GM23338 (cell line): ENCODE results near the gene BUB1B. TPM values are rescaled to one million over a fixed set of nuclear protein-coding genes. Genes with fewer than 3 reads are reported as not detected.

Source experiments
- JUNB ChIP-seq: IDR thresholded peaks from one replicate; pipeline ENCODE4 v1.6.1; 2016; ENCODE audit warnings: antibody characterized with exemption; ENCODE audit not compliant: unreplicated experiment
- STAT1 ChIP-seq: IDR thresholded peaks from one replicate; pipeline ENCODE4 v1.6.1; 2016; ENCODE audit warnings: antibody characterized with exemption; ENCODE audit not compliant: unreplicated experiment
- ZNF114 ChIP-seq: fragments of 250-450 bp; sonication (Bioruptor Pico); IDR thresholded peaks from 2 replicates; pipeline ENCODE4 v1.5.0; 2020; ENCODE audit warnings: mild to moderate bottlenecking, moderate library complexity
- polyA plus RNA-seq: library from polyadenylated mRNA; unstranded; fragments of >200 nt; fragmentation: Nextera tagmentation; extraction: Ambion mirVana; gene quantifications from 2 replicates; pipeline ENCODE4 v1.2.1, GENCODE V29; 2016
- total RNA-seq: library from RNA; depleted of rRNA; stranded (reverse); fragments of >200 nt; shearing (Covaris generic); gene quantifications from 2 replicates; pipeline ENCODE4 v1.2.3, GENCODE V29; 2014
- TF ChIP-seq, protein P1 (sequence below): fragments of 250-450 bp; sonication (Bioruptor Pico); IDR thresholded peaks from 2 replicates; pipeline ENCODE4 v1.5.0; 2020; ENCODE audit warnings: mild to moderate bottlenecking, moderate library complexity
- TF ChIP-seq, protein P2 (sequence below): IDR thresholded peaks from one replicate; pipeline ENCODE4 v1.6.1; 2018; ENCODE audit warnings: antibody characterized with exemption; ENCODE audit not compliant: unreplicated experiment

The BUB1B gene
- total and polyA plus RNA-seq, 2 experiments from 2014 or later = 77.7 to 160 TPM

- TF ChIP-seq, protein P1, sequence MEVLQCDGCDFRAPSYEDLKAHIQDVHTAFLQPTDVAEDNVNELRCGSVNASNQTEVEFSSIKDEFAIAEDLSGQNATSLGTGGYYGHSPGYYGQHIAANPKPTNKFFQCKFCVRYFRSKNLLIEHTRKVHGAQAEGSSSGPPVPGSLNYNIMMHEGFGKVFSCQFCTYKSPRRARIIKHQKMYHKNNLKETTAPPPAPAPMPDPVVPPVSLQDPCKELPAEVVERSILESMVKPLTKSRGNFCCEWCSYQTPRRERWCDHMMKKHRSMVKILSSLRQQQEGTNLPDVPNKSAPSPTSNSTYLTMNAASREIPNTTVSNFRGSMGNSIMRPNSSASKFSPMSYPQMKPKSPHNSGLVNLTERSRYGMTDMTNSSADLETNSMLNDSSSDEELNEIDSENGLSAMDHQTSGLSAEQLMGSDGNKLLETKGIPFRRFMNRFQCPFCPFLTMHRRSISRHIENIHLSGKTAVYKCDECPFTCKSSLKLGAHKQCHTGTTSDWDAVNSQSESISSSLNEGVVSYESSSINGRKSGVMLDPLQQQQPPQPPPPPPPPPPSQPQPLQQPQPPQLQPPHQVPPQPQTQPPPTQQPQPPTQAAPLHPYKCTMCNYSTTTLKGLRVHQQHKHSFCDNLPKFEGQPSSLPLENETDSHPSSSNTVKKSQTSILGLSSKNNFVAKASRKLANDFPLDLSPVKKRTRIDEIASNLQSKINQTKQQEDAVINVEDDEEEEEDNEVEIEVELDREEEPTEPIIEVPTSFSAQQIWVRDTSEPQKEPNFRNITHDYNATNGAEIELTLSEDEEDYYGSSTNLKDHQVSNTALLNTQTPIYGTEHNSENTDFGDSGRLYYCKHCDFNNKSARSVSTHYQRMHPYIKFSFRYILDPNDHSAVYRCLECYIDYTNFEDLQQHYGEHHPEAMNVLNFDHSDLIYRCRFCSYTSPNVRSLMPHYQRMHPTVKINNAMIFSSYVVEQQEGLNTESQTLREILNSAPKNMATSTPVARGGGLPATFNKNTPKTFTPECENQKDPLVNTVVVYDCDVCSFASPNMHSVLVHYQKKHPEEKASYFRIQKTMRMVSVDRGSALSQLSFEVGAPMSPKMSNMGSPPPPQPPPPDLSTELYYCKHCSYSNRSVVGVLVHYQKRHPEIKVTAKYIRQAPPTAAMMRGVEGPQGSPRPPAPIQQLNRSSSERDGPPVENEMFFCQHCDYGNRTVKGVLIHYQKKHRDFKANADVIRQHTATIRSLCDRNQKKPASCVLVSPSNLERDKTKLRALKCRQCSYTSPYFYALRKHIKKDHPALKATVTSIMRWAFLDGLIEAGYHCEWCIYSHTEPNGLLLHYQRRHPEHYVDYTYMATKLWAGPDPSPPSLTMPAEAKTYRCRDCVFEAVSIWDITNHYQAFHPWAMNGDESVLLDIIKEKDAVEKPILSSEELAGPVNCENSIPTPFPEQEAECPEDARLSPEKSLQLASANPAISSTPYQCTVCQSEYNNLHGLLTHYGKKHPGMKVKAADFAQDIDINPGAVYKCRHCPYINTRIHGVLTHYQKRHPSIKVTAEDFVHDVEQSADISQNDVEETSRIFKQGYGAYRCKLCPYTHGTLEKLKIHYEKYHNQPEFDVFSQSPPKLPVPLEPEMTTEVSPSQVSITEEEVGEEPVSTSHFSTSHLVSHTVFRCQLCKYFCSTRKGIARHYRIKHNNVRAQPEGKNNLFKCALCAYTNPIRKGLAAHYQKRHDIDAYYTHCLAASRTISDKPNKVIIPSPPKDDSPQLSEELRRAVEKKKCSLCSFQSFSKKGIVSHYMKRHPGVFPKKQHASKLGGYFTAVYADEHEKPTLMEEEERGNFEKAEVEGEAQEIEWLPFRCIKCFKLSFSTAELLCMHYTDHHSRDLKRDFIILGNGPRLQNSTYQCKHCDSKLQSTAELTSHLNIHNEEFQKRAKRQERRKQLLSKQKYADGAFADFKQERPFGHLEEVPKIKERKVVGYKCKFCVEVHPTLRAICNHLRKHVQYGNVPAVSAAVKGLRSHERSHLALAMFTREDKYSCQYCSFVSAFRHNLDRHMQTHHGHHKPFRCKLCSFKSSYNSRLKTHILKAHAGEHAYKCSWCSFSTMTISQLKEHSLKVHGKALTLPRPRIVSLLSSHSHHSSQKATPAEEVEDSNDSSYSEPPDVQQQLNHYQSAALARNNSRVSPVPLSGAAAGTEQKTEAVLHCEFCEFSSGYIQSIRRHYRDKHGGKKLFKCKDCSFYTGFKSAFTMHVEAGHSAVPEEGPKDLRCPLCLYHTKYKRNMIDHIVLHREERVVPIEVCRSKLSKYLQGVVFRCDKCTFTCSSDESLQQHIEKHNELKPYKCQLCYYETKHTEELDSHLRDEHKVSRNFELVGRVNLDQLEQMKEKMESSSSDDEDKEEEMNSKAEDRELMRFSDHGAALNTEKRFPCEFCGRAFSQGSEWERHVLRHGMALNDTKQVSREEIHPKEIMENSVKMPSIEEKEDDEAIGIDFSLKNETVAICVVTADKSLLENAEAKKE (CRISPR knock-in tag) = no peak
- TF ChIP-seq JUNB (no peak), STAT1 (no peak), ZNF114 (CRISPR knock-in tag) (no peak)
- TF ChIP-seq, protein P2, sequence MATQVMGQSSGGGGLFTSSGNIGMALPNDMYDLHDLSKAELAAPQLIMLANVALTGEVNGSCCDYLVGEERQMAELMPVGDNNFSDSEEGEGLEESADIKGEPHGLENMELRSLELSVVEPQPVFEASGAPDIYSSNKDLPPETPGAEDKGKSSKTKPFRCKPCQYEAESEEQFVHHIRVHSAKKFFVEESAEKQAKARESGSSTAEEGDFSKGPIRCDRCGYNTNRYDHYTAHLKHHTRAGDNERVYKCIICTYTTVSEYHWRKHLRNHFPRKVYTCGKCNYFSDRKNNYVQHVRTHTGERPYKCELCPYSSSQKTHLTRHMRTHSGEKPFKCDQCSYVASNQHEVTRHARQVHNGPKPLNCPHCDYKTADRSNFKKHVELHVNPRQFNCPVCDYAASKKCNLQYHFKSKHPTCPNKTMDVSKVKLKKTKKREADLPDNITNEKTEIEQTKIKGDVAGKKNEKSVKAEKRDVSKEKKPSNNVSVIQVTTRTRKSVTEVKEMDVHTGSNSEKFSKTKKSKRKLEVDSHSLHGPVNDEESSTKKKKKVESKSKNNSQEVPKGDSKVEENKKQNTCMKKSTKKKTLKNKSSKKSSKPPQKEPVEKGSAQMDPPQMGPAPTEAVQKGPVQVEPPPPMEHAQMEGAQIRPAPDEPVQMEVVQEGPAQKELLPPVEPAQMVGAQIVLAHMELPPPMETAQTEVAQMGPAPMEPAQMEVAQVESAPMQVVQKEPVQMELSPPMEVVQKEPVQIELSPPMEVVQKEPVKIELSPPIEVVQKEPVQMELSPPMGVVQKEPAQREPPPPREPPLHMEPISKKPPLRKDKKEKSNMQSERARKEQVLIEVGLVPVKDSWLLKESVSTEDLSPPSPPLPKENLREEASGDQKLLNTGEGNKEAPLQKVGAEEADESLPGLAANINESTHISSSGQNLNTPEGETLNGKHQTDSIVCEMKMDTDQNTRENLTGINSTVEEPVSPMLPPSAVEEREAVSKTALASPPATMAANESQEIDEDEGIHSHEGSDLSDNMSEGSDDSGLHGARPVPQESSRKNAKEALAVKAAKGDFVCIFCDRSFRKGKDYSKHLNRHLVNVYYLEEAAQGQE = no peak
Observed at GRCh38 chr15:40264321-40265153, 103.7 kb downstream of the BUB1B start (continued).
